ENCODE data around the gene TGM2. TPM values are rescaled to one million over a fixed set of nuclear protein-coding genes. Genes with fewer than 3 reads are reported as not detected.

TGM2 gene
- polyA plus RNA-seq, 1 donor from 2014 or later: not detected

DNA sequence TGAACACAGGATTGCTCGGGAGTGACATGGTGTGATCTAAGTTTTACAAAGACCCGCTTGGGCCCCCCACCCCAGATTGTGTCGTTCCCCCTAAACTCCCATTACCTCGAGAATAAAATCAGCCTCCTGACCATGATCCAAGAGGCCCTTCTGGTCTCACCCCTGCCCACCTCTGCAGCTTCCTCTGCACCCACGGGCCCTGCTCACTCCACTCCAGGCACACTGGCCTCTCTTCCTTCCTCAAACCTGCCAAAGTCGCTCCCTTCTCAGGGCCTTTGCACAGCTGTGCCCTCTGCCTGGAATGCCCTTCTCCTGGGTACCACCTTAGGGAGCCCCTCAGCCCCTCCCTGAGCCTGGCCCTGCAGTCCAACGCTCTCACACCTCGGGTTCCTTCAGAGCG lies 17.9 kb downstream of the TGM2 start:
- no peaks in the 10 kb centered on the region for H3K9me2 ChIP-seq (ENCODE audit: insufficient read depth, low read length)
- no peaks in the 10 kb centered on the region for H3K36me3 ChIP-seq (ENCODE audit: insufficient read depth, low read length)
- no peaks in the 10 kb centered on the region for H3F3A ChIP-seq (ENCODE audit: insufficient read depth, low read length, poor library complexity, severe bottlenecking)
- no peak for TF ChIP-seq EP300 (conservative IDR thresholded peaks at IDR 0.05; ENCODE audit: poor library complexity, severe bottlenecking)
- TF ChIP-seq TAF1 (IDR thresholded peaks at IDR 0.05; ENCODE audit: low read depth): no peak
- TF ChIP-seq, protein P1, sequence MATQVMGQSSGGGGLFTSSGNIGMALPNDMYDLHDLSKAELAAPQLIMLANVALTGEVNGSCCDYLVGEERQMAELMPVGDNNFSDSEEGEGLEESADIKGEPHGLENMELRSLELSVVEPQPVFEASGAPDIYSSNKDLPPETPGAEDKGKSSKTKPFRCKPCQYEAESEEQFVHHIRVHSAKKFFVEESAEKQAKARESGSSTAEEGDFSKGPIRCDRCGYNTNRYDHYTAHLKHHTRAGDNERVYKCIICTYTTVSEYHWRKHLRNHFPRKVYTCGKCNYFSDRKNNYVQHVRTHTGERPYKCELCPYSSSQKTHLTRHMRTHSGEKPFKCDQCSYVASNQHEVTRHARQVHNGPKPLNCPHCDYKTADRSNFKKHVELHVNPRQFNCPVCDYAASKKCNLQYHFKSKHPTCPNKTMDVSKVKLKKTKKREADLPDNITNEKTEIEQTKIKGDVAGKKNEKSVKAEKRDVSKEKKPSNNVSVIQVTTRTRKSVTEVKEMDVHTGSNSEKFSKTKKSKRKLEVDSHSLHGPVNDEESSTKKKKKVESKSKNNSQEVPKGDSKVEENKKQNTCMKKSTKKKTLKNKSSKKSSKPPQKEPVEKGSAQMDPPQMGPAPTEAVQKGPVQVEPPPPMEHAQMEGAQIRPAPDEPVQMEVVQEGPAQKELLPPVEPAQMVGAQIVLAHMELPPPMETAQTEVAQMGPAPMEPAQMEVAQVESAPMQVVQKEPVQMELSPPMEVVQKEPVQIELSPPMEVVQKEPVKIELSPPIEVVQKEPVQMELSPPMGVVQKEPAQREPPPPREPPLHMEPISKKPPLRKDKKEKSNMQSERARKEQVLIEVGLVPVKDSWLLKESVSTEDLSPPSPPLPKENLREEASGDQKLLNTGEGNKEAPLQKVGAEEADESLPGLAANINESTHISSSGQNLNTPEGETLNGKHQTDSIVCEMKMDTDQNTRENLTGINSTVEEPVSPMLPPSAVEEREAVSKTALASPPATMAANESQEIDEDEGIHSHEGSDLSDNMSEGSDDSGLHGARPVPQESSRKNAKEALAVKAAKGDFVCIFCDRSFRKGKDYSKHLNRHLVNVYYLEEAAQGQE (IDR thresholded peaks at IDR 0.05; ENCODE audit: borderline replicate concordance): no peak
- TF ChIP-seq, protein P2, sequence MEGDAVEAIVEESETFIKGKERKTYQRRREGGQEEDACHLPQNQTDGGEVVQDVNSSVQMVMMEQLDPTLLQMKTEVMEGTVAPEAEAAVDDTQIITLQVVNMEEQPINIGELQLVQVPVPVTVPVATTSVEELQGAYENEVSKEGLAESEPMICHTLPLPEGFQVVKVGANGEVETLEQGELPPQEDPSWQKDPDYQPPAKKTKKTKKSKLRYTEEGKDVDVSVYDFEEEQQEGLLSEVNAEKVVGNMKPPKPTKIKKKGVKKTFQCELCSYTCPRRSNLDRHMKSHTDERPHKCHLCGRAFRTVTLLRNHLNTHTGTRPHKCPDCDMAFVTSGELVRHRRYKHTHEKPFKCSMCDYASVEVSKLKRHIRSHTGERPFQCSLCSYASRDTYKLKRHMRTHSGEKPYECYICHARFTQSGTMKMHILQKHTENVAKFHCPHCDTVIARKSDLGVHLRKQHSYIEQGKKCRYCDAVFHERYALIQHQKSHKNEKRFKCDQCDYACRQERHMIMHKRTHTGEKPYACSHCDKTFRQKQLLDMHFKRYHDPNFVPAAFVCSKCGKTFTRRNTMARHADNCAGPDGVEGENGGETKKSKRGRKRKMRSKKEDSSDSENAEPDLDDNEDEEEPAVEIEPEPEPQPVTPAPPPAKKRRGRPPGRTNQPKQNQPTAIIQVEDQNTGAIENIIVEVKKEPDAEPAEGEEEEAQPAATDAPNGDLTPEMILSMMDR (IDR thresholded peaks at IDR 0.05; ENCODE audit: poor library complexity, severe bottlenecking): no peak
- TF ChIP-seq RAD21 (conservative IDR thresholded peaks at IDR 0.05): no peak
- no peak for TF ChIP-seq MXI1 (conservative IDR thresholded peaks at IDR 0.05; ENCODE audit: poor library complexity, severe bottlenecking)
- no peak for TF ChIP-seq SMC3 (conservative IDR thresholded peaks at IDR 0.05; ENCODE audit: poor library complexity)
- TF ChIP-seq EZH2 (IDR thresholded peaks at IDR 0.05; ENCODE audit: borderline replicate concordance, insufficient read depth, low read length, poor library complexity, severe bottlenecking): no peak
- no peak for TF ChIP-seq POLR2AphosphoS5 (IDR thresholded peaks at IDR 0.05)
- H3K27ac ChIP-seq (ENCODE audit: low read length): no peak overlapping the region
- H3K27me3 ChIP-seq (ENCODE audit: insufficient read depth, low read depth, low read length): no peaks in the 10 kb centered on the region
- no peak overlapping the region for H3K4me3 ChIP-seq (ENCODE audit: low read length)
- H3K79me2 ChIP-seq (replicated peaks; ENCODE audit: insufficient read depth, low read length): no peaks in the 10 kb centered on the region
- H3K9me3 ChIP-seq (ENCODE audit: low read length): no peaks in the 10 kb centered on the region
- no peak overlapping the region for H3K9ac ChIP-seq (ENCODE audit: low read length)
- no peak overlapping the region for H3K4me2 ChIP-seq (ENCODE audit: low read length)
- no peak overlapping the region for H2AFZ ChIP-seq (ENCODE audit: low read depth, low read length)
- no peaks in the 10 kb centered on the region for H4K20me1 ChIP-seq (ENCODE audit: insufficient read depth)

DNA sequence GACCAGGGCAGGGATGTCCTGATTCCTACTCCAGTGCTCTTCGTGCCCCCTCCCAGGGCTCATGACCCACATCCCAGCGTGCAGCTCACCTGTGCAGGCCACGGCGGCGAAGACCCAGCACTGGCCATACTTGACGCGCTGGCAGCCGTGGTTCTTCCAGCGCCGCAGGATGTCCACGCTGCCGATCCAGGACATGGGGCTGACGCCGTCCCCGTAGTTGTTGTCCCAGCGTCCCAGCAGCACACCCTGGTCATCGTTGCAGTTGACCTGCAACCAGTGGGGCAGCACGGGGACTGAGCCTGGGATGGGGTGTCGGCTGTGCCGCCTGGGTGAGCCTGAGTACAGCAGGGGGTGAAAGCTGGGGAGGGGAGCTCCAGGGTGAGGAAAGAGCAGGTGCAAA lies 18.4 kb downstream of the TGM2 start:
- Histone ChIP-seq H3K27ac (ENCODE audit: low read length) (no peak overlapping the region), H3K79me2 (replicated peaks; ENCODE audit: insufficient read depth, low read length) (no peaks in the 10 kb centered on the region), H3K9ac (ENCODE audit: low read length) (no peak overlapping the region), H3K4me2 (ENCODE audit: low read length) (no peak overlapping the region), H2AFZ (ENCODE audit: low read depth, low read length) (no peak overlapping the region), H3K9me3 (ENCODE audit: low read length) (no peaks in the 10 kb centered on the region), H4K20me1 (ENCODE audit: insufficient read depth) (no peaks in the 10 kb centered on the region), H3K27me3 (ENCODE audit: insufficient read depth, low read depth, low read length) (no peaks in the 10 kb centered on the region), H3F3A (ENCODE audit: insufficient read depth, low read length, poor library complexity, severe bottlenecking) (no peaks in the 10 kb centered on the region), H3K36me3 (ENCODE audit: insufficient read depth, low read length) (no peaks in the 10 kb centered on the region), H3K9me2 (ENCODE audit: insufficient read depth, low read length) (no peaks in the 10 kb centered on the region), H3K4me3 (ENCODE audit: low read length) (no peak overlapping the region)
- TF ChIP-seq, protein P2 (IDR thresholded peaks at IDR 0.05; ENCODE audit: poor library complexity, severe bottlenecking): no peak
- TF ChIP-seq SMC3 (conservative IDR thresholded peaks at IDR 0.05; ENCODE audit: poor library complexity): no peak

Data from neural cell (in vitro differentiated cells).